ENCODE data around the gene CWF19L1. TPM values are rescaled to one million over a fixed set of nuclear protein-coding genes. Genes with fewer than 3 reads are reported as not detected.

CWF19L1 gene
- total and polyA plus RNA-seq, 2 of the 13 experiments (the other 11 are each of a cell fraction or from before 2014, with no cell fraction given), result 13.6 to 42.1 TPM

DNA sequence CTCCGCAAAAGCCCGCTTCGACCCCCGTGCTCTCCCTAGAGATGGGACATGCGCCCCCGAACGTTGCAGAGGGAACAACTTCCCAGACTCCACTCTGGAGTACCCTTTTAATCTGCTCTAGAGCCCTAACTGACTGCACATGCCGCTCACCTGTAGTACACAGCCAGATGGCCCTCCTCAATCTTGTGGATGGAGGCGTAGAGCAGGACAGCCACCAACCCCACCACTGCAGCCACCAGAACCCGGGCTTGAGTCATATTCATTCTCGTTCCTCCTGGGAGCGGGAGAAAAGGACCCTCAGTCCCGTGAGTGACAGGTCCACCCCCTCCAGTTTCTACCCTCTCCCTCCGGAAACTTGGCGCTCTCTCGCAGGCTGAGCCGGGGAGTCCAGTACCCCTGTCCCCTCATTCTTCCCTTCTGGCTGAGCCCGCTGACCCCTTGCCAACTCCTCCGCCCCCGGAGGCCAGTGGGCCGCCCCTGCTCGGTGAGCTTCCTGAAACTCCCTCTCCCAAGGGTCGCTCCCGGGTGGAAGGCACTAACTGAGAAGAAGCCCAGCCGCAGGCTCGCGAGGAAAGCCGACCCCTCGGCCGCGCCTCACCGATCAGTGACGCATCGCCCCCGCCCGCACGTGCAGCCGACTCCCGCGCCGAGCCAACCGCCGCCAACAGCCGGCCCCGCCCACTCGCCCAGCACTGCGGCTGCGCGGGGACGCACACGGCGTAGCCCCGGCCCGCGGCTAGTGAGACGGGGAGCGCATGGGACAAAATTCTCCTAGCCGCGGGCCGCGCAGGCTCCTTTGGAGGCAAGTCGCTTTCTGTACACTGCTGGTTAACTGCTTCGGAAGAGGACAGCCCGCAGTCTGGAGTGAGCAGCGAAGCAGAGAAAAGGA lies 81.8 kb downstream of the CWF19L1 start, which contains the start of gene ERLIN1 (continued):
- TF ChIP-seq ZNF138 (CRISPR knock-in tag; IDR thresholded peaks at IDR 0.05; ENCODE audit: low read depth), result peak; percentile 80; the same call in 1 of the 2 replicates
- TF ChIP-seq, protein P1, sequence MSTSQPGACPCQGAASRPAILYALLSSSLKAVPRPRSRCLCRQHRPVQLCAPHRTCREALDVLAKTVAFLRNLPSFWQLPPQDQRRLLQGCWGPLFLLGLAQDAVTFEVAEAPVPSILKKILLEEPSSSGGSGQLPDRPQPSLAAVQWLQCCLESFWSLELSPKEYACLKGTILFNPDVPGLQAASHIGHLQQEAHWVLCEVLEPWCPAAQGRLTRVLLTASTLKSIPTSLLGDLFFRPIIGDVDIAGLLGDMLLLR (CRISPR knock-in tag; IDR thresholded peaks at IDR 0.05), result peak; percentile 94
- peak; percentile 90 for TF ChIP-seq ZNF343 (CRISPR knock-in tag; IDR thresholded peaks at IDR 0.05)
- TF ChIP-seq RXRB (CRISPR knock-in tag; IDR thresholded peaks at IDR 0.05; ENCODE audit: borderline replicate concordance), result peak; percentile 37; the same call in 1 of the 2 replicates
- peak; percentile 91 for TF ChIP-seq THAP11 (CRISPR knock-in tag; IDR thresholded peaks at IDR 0.05)
- no peak for TF ChIP-seq RARG (CRISPR knock-in tag; IDR thresholded peaks at IDR 0.05; ENCODE audit: low read depth)
- peak; percentile 66; the same call in 1 of the 2 replicates for TF ChIP-seq ZNF564 (CRISPR knock-in tag; IDR thresholded peaks at IDR 0.05)
- 0 out of 2 replicates have a peak, but pooled peaks have one; percentile 39 for TF ChIP-seq ZNF598 (CRISPR knock-in tag; IDR thresholded peaks at IDR 0.05; ENCODE audit: borderline replicate concordance)
- no peak for TF ChIP-seq MIER3 (CRISPR knock-in tag; IDR thresholded peaks at IDR 0.05; ENCODE audit: borderline replicate concordance)
- TF ChIP-seq, protein P2, sequence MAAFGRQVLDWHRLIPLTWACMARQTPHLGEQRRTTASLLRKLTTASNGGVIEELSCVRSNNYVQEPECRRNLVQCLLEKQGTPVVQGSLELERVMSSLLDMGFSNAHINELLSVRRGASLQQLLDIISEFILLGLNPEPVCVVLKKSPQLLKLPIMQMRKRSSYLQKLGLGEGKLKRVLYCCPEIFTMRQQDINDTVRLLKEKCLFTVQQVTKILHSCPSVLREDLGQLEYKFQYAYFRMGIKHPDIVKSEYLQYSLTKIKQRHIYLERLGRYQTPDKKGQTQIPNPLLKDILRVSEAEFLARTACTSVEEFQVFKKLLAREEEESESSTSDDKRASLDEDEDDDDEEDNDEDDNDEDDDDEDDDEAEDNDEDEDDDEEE (CRISPR knock-in tag; IDR thresholded peaks at IDR 0.05), result peak; percentile 90; the same call in 1 of the 2 replicates
- peak; percentile 90; the same call in 1 of the 2 replicates for TF ChIP-seq KMT2A (CRISPR knock-in tag; IDR thresholded peaks at IDR 0.05)
- TF ChIP-seq, protein P3, sequence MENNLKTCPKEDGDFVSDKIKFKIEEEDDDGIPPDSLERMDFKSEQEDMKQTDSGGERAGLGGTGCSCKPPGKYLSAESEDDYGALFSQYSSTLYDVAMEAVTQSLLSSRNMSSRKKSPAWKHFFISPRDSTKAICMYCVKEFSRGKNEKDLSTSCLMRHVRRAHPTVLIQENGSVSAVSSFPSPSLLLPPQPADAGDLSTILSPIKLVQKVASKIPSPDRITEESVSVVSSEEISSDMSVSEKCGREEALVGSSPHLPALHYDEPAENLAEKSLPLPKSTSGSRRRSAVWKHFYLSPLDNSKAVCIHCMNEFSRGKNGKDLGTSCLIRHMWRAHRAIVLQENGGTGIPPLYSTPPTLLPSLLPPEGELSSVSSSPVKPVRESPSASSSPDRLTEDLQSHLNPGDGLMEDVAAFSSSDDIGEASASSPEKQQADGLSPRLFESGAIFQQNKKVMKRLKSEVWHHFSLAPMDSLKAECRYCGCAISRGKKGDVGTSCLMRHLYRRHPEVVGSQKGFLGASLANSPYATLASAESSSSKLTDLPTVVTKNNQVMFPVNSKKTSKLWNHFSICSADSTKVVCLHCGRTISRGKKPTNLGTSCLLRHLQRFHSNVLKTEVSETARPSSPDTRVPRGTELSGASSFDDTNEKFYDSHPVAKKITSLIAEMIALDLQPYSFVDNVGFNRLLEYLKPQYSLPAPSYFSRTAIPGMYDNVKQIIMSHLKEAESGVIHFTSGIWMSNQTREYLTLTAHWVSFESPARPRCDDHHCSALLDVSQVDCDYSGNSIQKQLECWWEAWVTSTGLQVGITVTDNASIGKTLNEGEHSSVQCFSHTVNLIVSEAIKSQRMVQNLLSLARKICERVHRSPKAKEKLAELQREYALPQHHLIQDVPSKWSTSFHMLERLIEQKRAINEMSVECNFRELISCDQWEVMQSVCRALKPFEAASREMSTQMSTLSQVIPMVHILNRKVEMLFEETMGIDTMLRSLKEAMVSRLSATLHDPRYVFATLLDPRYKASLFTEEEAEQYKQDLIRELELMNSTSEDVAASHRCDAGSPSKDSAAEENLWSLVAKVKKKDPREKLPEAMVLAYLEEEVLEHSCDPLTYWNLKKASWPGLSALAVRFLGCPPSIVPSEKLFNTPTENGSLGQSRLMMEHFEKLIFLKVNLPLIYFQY (CRISPR knock-in tag; IDR thresholded peaks at IDR 0.05; ENCODE audit: borderline replicate concordance), result peak; percentile 47; the same call in 1 of the 2 replicates
- peak; percentile 93 for TF ChIP-seq ZBTB2 (CRISPR knock-in tag; IDR thresholded peaks at IDR 0.05; ENCODE audit: low read depth)
- no peak; the same call in 1 of the 2 replicates for TF ChIP-seq ZNF75D (CRISPR knock-in tag; IDR thresholded peaks at IDR 0.05; ENCODE audit: borderline replicate concordance)
- peak; percentile 55; the same call in 1 of the 2 replicates for TF ChIP-seq ZSCAN25 (CRISPR knock-in tag; IDR thresholded peaks at IDR 0.05)
- peak; percentile 97 for TF ChIP-seq REL (CRISPR knock-in tag; conservative IDR thresholded peaks at IDR 0.05)
- no peak for TF ChIP-seq TRIM22 (IDR thresholded peaks at IDR 0.05)
- TF ChIP-seq ZNF589 (CRISPR knock-in tag; conservative IDR thresholded peaks at IDR 0.05), result peak; percentile 95
- TF ChIP-seq ZNF879 (CRISPR knock-in tag; IDR thresholded peaks at IDR 0.05), result no peak

Measured in HepG2 (cell line).